ENCODE measurements around the gene PTPN6. TPM values are rescaled to one million over a fixed set of nuclear protein-coding genes. Genes with fewer than 3 reads are reported as not detected.

PTPN6 gene
- total RNA-seq, 1 donor from 2014 or later: 6.0 TPM

DNA sequence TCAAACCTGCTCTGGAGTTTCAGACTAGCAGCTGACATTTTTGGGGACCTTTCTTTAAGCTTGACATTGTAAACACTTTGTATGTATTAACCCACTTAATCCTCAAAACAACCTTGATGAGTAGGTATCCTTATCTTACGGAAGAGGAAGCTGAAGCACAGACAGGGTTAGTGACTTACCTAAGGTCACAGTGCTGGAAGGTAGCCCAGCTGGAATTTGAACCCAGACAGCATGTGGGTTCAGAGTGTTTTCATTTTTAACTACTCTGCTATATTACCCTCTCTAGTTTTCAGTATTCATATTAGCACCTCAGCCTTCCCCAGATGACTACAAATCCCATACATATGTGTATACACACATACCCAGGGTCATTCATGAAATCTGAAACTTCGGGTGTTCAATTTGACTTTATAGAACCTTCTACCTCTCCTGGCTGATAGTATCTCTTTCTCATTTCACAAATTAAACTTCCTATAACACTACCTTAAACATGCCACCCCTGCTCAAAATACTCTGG is 53.2 kb downstream of the PTPN6 start:
- no peak overlapping the region for H3K4me3 ChIP-seq
- H3K27ac ChIP-seq: no peak overlapping the region
- H4K20me1 ChIP-seq (ENCODE audit: low read depth): no peaks in the 10 kb centered on the region
- H3K79me2 ChIP-seq (ENCODE audit: low read depth): peaks cover 5% of the 10 kb centered on the region
- no peaks in the 10 kb centered on the region for H3K36me3 ChIP-seq
- H3K4me3 Mint-ChIP-seq: no peak overlapping the region
- no peak for DNase-seq (ENCODE audit: low spot score)
- H3K27ac Mint-ChIP-seq: no peak overlapping the region
- TF ChIP-seq EZH2phosphoT487 (IDR thresholded peaks at IDR 0.05) (no peak), EZH2 (IDR thresholded peaks at IDR 0.05) (no peak)
- TF ChIP-seq, protein P1, sequence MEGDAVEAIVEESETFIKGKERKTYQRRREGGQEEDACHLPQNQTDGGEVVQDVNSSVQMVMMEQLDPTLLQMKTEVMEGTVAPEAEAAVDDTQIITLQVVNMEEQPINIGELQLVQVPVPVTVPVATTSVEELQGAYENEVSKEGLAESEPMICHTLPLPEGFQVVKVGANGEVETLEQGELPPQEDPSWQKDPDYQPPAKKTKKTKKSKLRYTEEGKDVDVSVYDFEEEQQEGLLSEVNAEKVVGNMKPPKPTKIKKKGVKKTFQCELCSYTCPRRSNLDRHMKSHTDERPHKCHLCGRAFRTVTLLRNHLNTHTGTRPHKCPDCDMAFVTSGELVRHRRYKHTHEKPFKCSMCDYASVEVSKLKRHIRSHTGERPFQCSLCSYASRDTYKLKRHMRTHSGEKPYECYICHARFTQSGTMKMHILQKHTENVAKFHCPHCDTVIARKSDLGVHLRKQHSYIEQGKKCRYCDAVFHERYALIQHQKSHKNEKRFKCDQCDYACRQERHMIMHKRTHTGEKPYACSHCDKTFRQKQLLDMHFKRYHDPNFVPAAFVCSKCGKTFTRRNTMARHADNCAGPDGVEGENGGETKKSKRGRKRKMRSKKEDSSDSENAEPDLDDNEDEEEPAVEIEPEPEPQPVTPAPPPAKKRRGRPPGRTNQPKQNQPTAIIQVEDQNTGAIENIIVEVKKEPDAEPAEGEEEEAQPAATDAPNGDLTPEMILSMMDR (IDR thresholded peaks at IDR 0.05): no peak
- H3K27me3 ChIP-seq: no peaks in the 10 kb centered on the region
- H3K9ac ChIP-seq: no peak overlapping the region
- peaks cover 3% of the 10 kb centered on the region for H3K36me3 Mint-ChIP-seq
- H3K4me1 Mint-ChIP-seq: no peaks in the 10 kb centered on the region
- H3K9me3 ChIP-seq (ENCODE audit: low read depth): no peaks in the 10 kb centered on the region
- H3F3A ChIP-seq (ENCODE audit: low read depth): no peaks in the 10 kb centered on the region
- no peak overlapping the region for H3K4me2 ChIP-seq
- H2AFZ ChIP-seq (replicated peaks): no peak overlapping the region
- H3K9me3 Mint-ChIP-seq: no peaks in the 10 kb centered on the region
- no peaks in the 10 kb centered on the region for H3K4me1 ChIP-seq
- H3K27me3 Mint-ChIP-seq (ENCODE audit: insufficient read depth, low read depth): peaks cover 3% of the 10 kb centered on the region

DNA sequence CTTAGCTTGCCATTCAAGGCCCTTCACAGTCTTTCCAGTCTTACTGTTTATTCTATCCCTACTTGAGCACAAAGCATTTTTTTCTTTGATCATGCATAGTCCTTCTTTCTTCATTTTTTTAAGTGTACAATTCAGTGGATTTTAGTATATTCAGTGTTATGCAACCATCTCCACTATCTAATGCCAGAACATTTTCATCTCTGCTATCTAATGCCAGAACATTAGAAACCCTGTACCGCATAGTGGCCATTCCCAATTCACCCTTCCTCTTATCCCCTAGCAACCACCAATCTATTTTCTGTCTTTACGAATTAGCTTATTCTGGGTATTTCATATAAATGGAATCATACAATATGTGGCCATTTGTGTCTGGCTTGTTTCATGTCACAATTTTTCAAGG is 53.7 kb downstream of the PTPN6 start:
- no peaks in the 10 kb centered on the region for H3F3A ChIP-seq (ENCODE audit: low read depth)
- H3K27me3 ChIP-seq: no peaks in the 10 kb centered on the region
- H3K9ac ChIP-seq: no peak overlapping the region
- no peak overlapping the region for H3K27ac ChIP-seq
- Mint-ChIP-seq H3K4me1 (no peaks in the 10 kb centered on the region), H3K4me3 (no peak overlapping the region), H3K36me3 (peaks cover 6% of the 10 kb centered on the region), H3K27me3 (ENCODE audit: insufficient read depth, low read depth) (peaks cover 3% of the 10 kb centered on the region), H3K27ac (no peak overlapping the region), H3K9me3 (no peaks in the 10 kb centered on the region)
- TF ChIP-seq EZH2 (IDR thresholded peaks at IDR 0.05) (no peak), EZH2phosphoT487 (IDR thresholded peaks at IDR 0.05) (no peak)
- TF ChIP-seq, protein P1 (IDR thresholded peaks at IDR 0.05): no peak
- H3K36me3 ChIP-seq: no peaks in the 10 kb centered on the region
- no peaks in the 10 kb centered on the region for H4K20me1 ChIP-seq (ENCODE audit: low read depth)
- H3K4me1 ChIP-seq: no peaks in the 10 kb centered on the region
- H3K79me2 ChIP-seq (ENCODE audit: low read depth): peaks cover 5% of the 10 kb centered on the region
- no peak overlapping the region for H2AFZ ChIP-seq (replicated peaks)
- no peak overlapping the region for H3K4me3 ChIP-seq
- no peaks in the 10 kb centered on the region for H3K9me3 ChIP-seq (ENCODE audit: low read depth)
- H3K4me2 ChIP-seq: no peak overlapping the region
- DNase-seq (ENCODE audit: low spot score): no peak

DNA sequence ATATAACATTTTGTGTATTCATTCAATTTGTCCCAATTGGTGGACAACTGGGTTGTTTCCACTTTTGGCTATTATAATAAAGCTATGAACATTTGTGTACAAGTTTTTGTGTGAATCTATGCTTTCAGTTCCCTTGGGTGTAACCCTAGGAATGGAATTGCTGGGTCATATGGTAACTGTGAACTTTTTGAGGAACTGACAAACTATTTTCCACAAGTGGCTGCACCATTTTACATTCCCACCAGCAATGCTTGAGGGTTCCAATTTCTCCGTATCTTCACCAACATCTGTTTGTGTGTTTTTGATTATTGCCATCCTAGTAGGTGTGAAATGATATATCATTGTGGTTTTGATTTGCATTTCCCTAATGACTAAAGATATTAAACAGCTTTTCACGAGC is 54.2 kb downstream of the PTPN6 start:
- TF ChIP-seq, protein P1 (IDR thresholded peaks at IDR 0.05): no peak
- TF ChIP-seq EZH2 (IDR thresholded peaks at IDR 0.05) (no peak), EZH2phosphoT487 (IDR thresholded peaks at IDR 0.05) (no peak)
- no peaks in the 10 kb centered on the region for H3K4me1 ChIP-seq

More for the DNA sequence above, 54.2 kb downstream of the PTPN6 start:
- Histone ChIP-seq H2AFZ (replicated peaks) (no peak overlapping the region), H3K27me3 (no peaks in the 10 kb centered on the region), H4K20me1 (ENCODE audit: low read depth) (no peaks in the 10 kb centered on the region), H3K4me2 (no peak overlapping the region), H3K9me3 (ENCODE audit: low read depth) (no peaks in the 10 kb centered on the region), H3F3A (ENCODE audit: low read depth) (no peaks in the 10 kb centered on the region), H3K27ac (no peak overlapping the region), H3K79me2 (ENCODE audit: low read depth) (peaks cover 5% of the 10 kb centered on the region), H3K9ac (no peak overlapping the region), H3K4me3 (no peak overlapping the region), H3K36me3 (no peaks in the 10 kb centered on the region)
- Mint-ChIP-seq H3K9me3 (no peaks in the 10 kb centered on the region), H3K36me3 (peaks cover 6% of the 10 kb centered on the region), H3K27ac (no peak overlapping the region), H3K4me3 (no peak overlapping the region), H3K4me1 (no peaks in the 10 kb centered on the region), H3K27me3 (ENCODE audit: insufficient read depth, low read depth) (peaks cover 3% of the 10 kb centered on the region)
- no peak for DNase-seq (ENCODE audit: low spot score)

Data from neural progenitor cell (in vitro differentiated cells).